ENCODE results near the gene ACOT12. TPM values are rescaled to one million over a fixed set of nuclear protein-coding genes. Genes with fewer than 3 reads are reported as not detected.

Gene ACOT12
- total RNA-seq, result under 1 TPM in 1 of 7 donors, not detected in 6; 0.48 TPM
- polyA plus RNA-seq, result not detected
- long read RNA-seq, donor 1, result 0 reads
- long read RNA-seq, donor 2, result 0 reads
- long read RNA-seq, donor 3, result 0 reads

GRCh38 chr5:81393783-81394718 lies at the start of gene ACOT12:
Gene ACOT12, minus strand, starts transcription at chr5:81394134. Its CDS starts 20 bp downstream, at chr5:81394114.
- 1 to 3% (median 2%) methylated on average over 57 to 77 of the region's 77 CpGs for WGBS, 3 donors
- no peaks in the 10 kb centered on the region for H3K36me3 ChIP-seq
- TF ChIP-seq CTCF (IDR thresholded peaks at IDR 0.05), result no peak
- no peak for TF ChIP-seq EP300 (IDR thresholded peaks at IDR 0.05)
- TF ChIP-seq POLR2A (IDR thresholded peaks at IDR 0.05), result no peak
- no peaks in the 10 kb centered on the region for H3K27me3 ChIP-seq
- H3K4me3 ChIP-seq, result peak within 1 kb of the TSS; percentile 39
- no peaks in the 10 kb centered on the region for H3K9me3 ChIP-seq
- intact Hi-C loops (cut with DNase I), result no loop called here
- DNase-seq, result peak in 2 of 5 donors; percentile 44 to 46
- H3K4me1 ChIP-seq (ENCODE audit: insufficient read depth), result peaks cover 3% of the 10 kb centered on the region
- H3K27ac ChIP-seq, result no peak within 1 kb of the TSS

GRCh38 chr5:81435023-81435422 lies 41.1 kb upstream of the ACOT12 start:
- no peak for TF ChIP-seq POLR2A (IDR thresholded peaks at IDR 0.05)
- TF ChIP-seq CTCF (IDR thresholded peaks at IDR 0.05), result no peak
- no peak for TF ChIP-seq EP300 (IDR thresholded peaks at IDR 0.05)
- intact Hi-C loops (cut with DNase I), result no loop called here
- no peak overlapping the region for H3K27ac ChIP-seq
- no peaks in the 10 kb centered on the region for H3K27me3 ChIP-seq
- no peaks in the 10 kb centered on the region for H3K36me3 ChIP-seq
- no peaks in the 10 kb centered on the region for H3K4me1 ChIP-seq (ENCODE audit: insufficient read depth)
- no peak overlapping the region for H3K4me3 ChIP-seq
- 90 to 94% (median 90%) methylated on average over 6 of the region's 6 CpGs for WGBS, 3 donors
- H3K9me3 ChIP-seq, result no peaks in the 10 kb centered on the region
- DNase-seq, result no peak

- no peak for DNase-seq
- H3K27me3 ChIP-seq, result no peaks in the 10 kb centered on the region
- TF ChIP-seq POLR2A (IDR thresholded peaks at IDR 0.05) (no peak), CTCF (IDR thresholded peaks at IDR 0.05) (no peak), EP300 (IDR thresholded peaks at IDR 0.05) (no peak)
- H3K4me1 ChIP-seq (ENCODE audit: insufficient read depth), result peaks cover 3% of the 10 kb centered on the region
- H3K9me3 ChIP-seq, result no peaks in the 10 kb centered on the region
- H3K4me3 ChIP-seq, result no peak overlapping the region
- intact Hi-C loops (cut with DNase I), result loop anchor here in 3 of 4 donors (5.0 to 10.0 kb wide), 4 partner anchors 315 to 737 kb away; no protein-coding TSS in a partner anchor
- no peaks in the 10 kb centered on the region for H3K36me3 ChIP-seq
- H3K27ac ChIP-seq, result no peak overlapping the region
These were observed 36.1 kb upstream of the ACOT12 start for GRCh38 chr5:81429985-81430384.

- H3K4me1 ChIP-seq (ENCODE audit: insufficient read depth), result peaks cover 3% of the 10 kb centered on the region
- no peaks in the 10 kb centered on the region for H3K36me3 ChIP-seq
- H3K4me3 ChIP-seq, result no peak overlapping the region
- H3K27me3 ChIP-seq, result no peaks in the 10 kb centered on the region
- intact Hi-C loops (cut with DNase I), result loop anchor here in 3 of 4 donors (5.0 to 10.0 kb wide), 4 partner anchors 315 to 738 kb away; no protein-coding TSS in a partner anchor
- no peak overlapping the region for H3K27ac ChIP-seq
- TF ChIP-seq POLR2A (IDR thresholded peaks at IDR 0.05) (no peak), CTCF (IDR thresholded peaks at IDR 0.05) (no peak), EP300 (IDR thresholded peaks at IDR 0.05) (no peak)
- H3K9me3 ChIP-seq, result no peaks in the 10 kb centered on the region
- DNase-seq, result no peak
- WGBS, 3 donors, result 92 to 94% (median 92%) methylated on average over 3 of the region's 3 CpGs
These were observed 35.4 kb upstream of the ACOT12 start for GRCh38 chr5:81429363-81429762.
